Measurements from ENCODE around the gene POU3F1.

POU3F1 gene

GRCh38 chr1:38082769-38083263, 36.2 kb upstream of the POU3F1 start:
- Histone ChIP-seq H3K4me1 (ENCODE audit: insufficient read depth, low read length) (peaks cover 10% of the 10 kb centered on the region; the same call in 1 of the 2 replicates), H3K9ac (ENCODE audit: low read depth, low read length) (no peak overlapping the region), H3K36me3 (ENCODE audit: insufficient read depth, low read length) (no peaks in the 10 kb centered on the region), H3K9me3 (ENCODE audit: control insufficient read depth, insufficient read depth, low read length) (no peaks in the 10 kb centered on the region)

GRCh38 chr1:38079019-38079418, 32.4 kb upstream of the POU3F1 start:
- H3K4me1 ChIP-seq (ENCODE audit: insufficient read depth, low read length) = peaks cover 17% of the 10 kb centered on the region
- no peak overlapping the region for H3K9ac ChIP-seq (ENCODE audit: low read depth, low read length)
- H3K9me3 ChIP-seq (ENCODE audit: control insufficient read depth, insufficient read depth, low read length) = no peaks in the 10 kb centered on the region
- H3K36me3 ChIP-seq (ENCODE audit: insufficient read depth, low read length) = no peaks in the 10 kb centered on the region

- Histone ChIP-seq H3K9me3 (ENCODE audit: control insufficient read depth, insufficient read depth, low read length) (no peaks in the 10 kb centered on the region), H3K9ac (ENCODE audit: low read depth, low read length) (no peak overlapping the region), H3K4me1 (ENCODE audit: insufficient read depth, low read length) (peaks cover 24% of the 10 kb centered on the region), H3K36me3 (ENCODE audit: insufficient read depth, low read length) (no peaks in the 10 kb centered on the region)
These were observed 31.0 kb upstream of the POU3F1 start for GRCh38 chr1:38077523-38078147.

- H3K36me3 ChIP-seq (ENCODE audit: insufficient read depth, low read length) = no peaks in the 10 kb centered on the region
These were observed 29.9 kb upstream of the POU3F1 start for GRCh38 chr1:38076455-38076854.

GRCh38 chr1:38076038-38076437, 29.4 kb upstream of the POU3F1 start:
- no peaks in the 10 kb centered on the region for H3K9me3 ChIP-seq (ENCODE audit: control insufficient read depth, insufficient read depth, low read length)
- H3K9ac ChIP-seq (ENCODE audit: low read depth, low read length) = no peak overlapping the region
- H3K36me3 ChIP-seq (ENCODE audit: insufficient read depth, low read length) = no peaks in the 10 kb centered on the region
- peaks cover 24% of the 10 kb centered on the region for H3K4me1 ChIP-seq (ENCODE audit: insufficient read depth, low read length)

More at GRCh38 chr1:38076455-38076854, 29.9 kb upstream of the POU3F1 start:
- peaks cover 24% of the 10 kb centered on the region for H3K4me1 ChIP-seq (ENCODE audit: insufficient read depth, low read length)
- H3K9me3 ChIP-seq (ENCODE audit: control insufficient read depth, insufficient read depth, low read length) = no peaks in the 10 kb centered on the region
- H3K9ac ChIP-seq (ENCODE audit: low read depth, low read length) = no peak overlapping the region

GRCh38 chr1:38075191-38075590, 28.6 kb upstream of the POU3F1 start:
- Histone ChIP-seq H3K4me1 (ENCODE audit: insufficient read depth, low read length) (peaks cover 24% of the 10 kb centered on the region), H3K36me3 (ENCODE audit: insufficient read depth, low read length) (no peaks in the 10 kb centered on the region), H3K9ac (ENCODE audit: low read depth, low read length) (no peak overlapping the region), H3K9me3 (ENCODE audit: control insufficient read depth, insufficient read depth, low read length) (no peaks in the 10 kb centered on the region)

GRCh38 chr1:38074302-38074677, 27.7 kb upstream of the POU3F1 start:
- H3K9me3 ChIP-seq (ENCODE audit: control insufficient read depth, insufficient read depth, low read length) = no peaks in the 10 kb centered on the region
- H3K9ac ChIP-seq (ENCODE audit: low read depth, low read length) = no peak overlapping the region
- H3K36me3 ChIP-seq (ENCODE audit: insufficient read depth, low read length) = no peaks in the 10 kb centered on the region
- H3K4me1 ChIP-seq (ENCODE audit: insufficient read depth, low read length) = peaks cover 24% of the 10 kb centered on the region

GRCh38 chr1:38073534-38074301, 27.1 kb upstream of the POU3F1 start:
- peaks cover 24% of the 10 kb centered on the region for H3K4me1 ChIP-seq (ENCODE audit: insufficient read depth, low read length)
- H3K36me3 ChIP-seq (ENCODE audit: insufficient read depth, low read length) = no peaks in the 10 kb centered on the region
- H3K9me3 ChIP-seq (ENCODE audit: control insufficient read depth, insufficient read depth, low read length) = no peaks in the 10 kb centered on the region
- no peak overlapping the region for H3K9ac ChIP-seq (ENCODE audit: low read depth, low read length)

GRCh38 chr1:38072858-38073257, 26.3 kb upstream of the POU3F1 start:
- Histone ChIP-seq H3K4me1 (ENCODE audit: insufficient read depth, low read length) (peaks cover 29% of the 10 kb centered on the region), H3K9me3 (ENCODE audit: control insufficient read depth, insufficient read depth, low read length) (no peaks in the 10 kb centered on the region), H3K36me3 (ENCODE audit: insufficient read depth, low read length) (no peaks in the 10 kb centered on the region), H3K9ac (ENCODE audit: low read depth, low read length) (no peak overlapping the region)

GRCh38 chr1:38071312-38072256, 25.0 kb upstream of the POU3F1 start:
- Histone ChIP-seq H3K4me1 (ENCODE audit: insufficient read depth, low read length) (peaks cover 30% of the 10 kb centered on the region), H3K9ac (ENCODE audit: low read depth, low read length) (no peak overlapping the region), H3K9me3 (ENCODE audit: control insufficient read depth, insufficient read depth, low read length) (no peaks in the 10 kb centered on the region), H3K36me3 (ENCODE audit: insufficient read depth, low read length) (no peaks in the 10 kb centered on the region)

GRCh38 chr1:38068980-38069340, 22.4 kb upstream of the POU3F1 start:
- Histone ChIP-seq H3K36me3 (ENCODE audit: insufficient read depth, low read length) (no peaks in the 10 kb centered on the region), H3K9me3 (ENCODE audit: control insufficient read depth, insufficient read depth, low read length) (no peaks in the 10 kb centered on the region), H3K9ac (ENCODE audit: low read depth, low read length) (no peak overlapping the region), H3K4me1 (ENCODE audit: insufficient read depth, low read length) (peaks cover 31% of the 10 kb centered on the region)

- H3K9ac ChIP-seq (ENCODE audit: low read depth, low read length) = no peak overlapping the region
- H3K4me1 ChIP-seq (ENCODE audit: insufficient read depth, low read length) = peaks cover 29% of the 10 kb centered on the region
- H3K36me3 ChIP-seq (ENCODE audit: insufficient read depth, low read length) = no peaks in the 10 kb centered on the region
- H3K9me3 ChIP-seq (ENCODE audit: control insufficient read depth, insufficient read depth, low read length) = no peaks in the 10 kb centered on the region
These were observed 21.8 kb upstream of the POU3F1 start for GRCh38 chr1:38068220-38068979.

GRCh38 chr1:38064197-38064903, 17.8 kb upstream of the POU3F1 start:
- H3K9ac ChIP-seq (ENCODE audit: low read depth, low read length) = no peak overlapping the region; the same call in 1 of the 2 replicates
- no peaks in the 10 kb centered on the region for H3K36me3 ChIP-seq (ENCODE audit: insufficient read depth, low read length)
- H3K9me3 ChIP-seq (ENCODE audit: control insufficient read depth, insufficient read depth, low read length) = no peaks in the 10 kb centered on the region
- peaks cover 34% of the 10 kb centered on the region for H3K4me1 ChIP-seq (ENCODE audit: insufficient read depth, low read length)

Measured in ES-I3 (cell line).